Measurements from ENCODE around the gene CALU. TPM values are rescaled to one million over a fixed set of nuclear protein-coding genes. Genes with fewer than 3 reads are reported as not detected.

Gene CALU
- total RNA-seq, result 10 to 100 TPM; 27.5 to 41.7 TPM

GRCh38 chr7:128739048-128739962 is at the start of gene CALU:
TSS of gene CALU (plus strand) at chr7:128739359. CDS start at chr7:128748584, 9,225 bp downstream.
- Mint-ChIP-seq H3K27ac (peak within 1 kb of the TSS; percentile 93), H3K4me1 (peaks cover 20% of the 10 kb centered on the region), H3K27me3 (peaks cover 3% of the 10 kb centered on the region), H3K36me3 (ENCODE audit: low read depth) (peaks cover 19% of the 10 kb centered on the region), H3K9me3 (no peaks in the 10 kb centered on the region), H3K4me3 (peak within 1 kb of the TSS; percentile 93)
- peak; percentile 98 for ATAC-seq (replicated peaks)

- H3K4me1 Mint-ChIP-seq, result no peaks in the 10 kb centered on the region
- H3K4me3 Mint-ChIP-seq, result no peak overlapping the region
- peaks cover 15% of the 10 kb centered on the region for H3K27me3 Mint-ChIP-seq
- H3K36me3 Mint-ChIP-seq (ENCODE audit: low read depth), result no peaks in the 10 kb centered on the region
- H3K27ac Mint-ChIP-seq, result no peak overlapping the region
- no peak for ATAC-seq (replicated peaks)
- H3K9me3 Mint-ChIP-seq, result no peaks in the 10 kb centered on the region
Observed at GRCh38 chr7:128691227-128691626, 47.9 kb upstream of the CALU start.

GRCh38 chr7:128692623-128693270 is 46.4 kb upstream of the CALU start:
- no peaks in the 10 kb centered on the region for H3K4me1 Mint-ChIP-seq
- H3K36me3 Mint-ChIP-seq (ENCODE audit: low read depth), result no peaks in the 10 kb centered on the region
- H3K4me3 Mint-ChIP-seq, result no peak overlapping the region
- ATAC-seq (replicated peaks), result no peak
- no peaks in the 10 kb centered on the region for H3K9me3 Mint-ChIP-seq
- peaks cover 29% of the 10 kb centered on the region for H3K27me3 Mint-ChIP-seq
- no peak overlapping the region for H3K27ac Mint-ChIP-seq

GRCh38 chr7:128693373-128694015 is 45.7 kb upstream of the CALU start:
- H3K27ac Mint-ChIP-seq, result no peak overlapping the region
- H3K9me3 Mint-ChIP-seq, result no peaks in the 10 kb centered on the region
- H3K36me3 Mint-ChIP-seq (ENCODE audit: low read depth), result no peaks in the 10 kb centered on the region
- no peak for ATAC-seq (replicated peaks)
- H3K4me1 Mint-ChIP-seq, result no peaks in the 10 kb centered on the region
- H3K4me3 Mint-ChIP-seq, result no peak overlapping the region
- H3K27me3 Mint-ChIP-seq, result peaks cover 36% of the 10 kb centered on the region

GRCh38 chr7:128694738-128695137 is 44.4 kb upstream of the CALU start:
- H3K4me3 Mint-ChIP-seq, result no peak overlapping the region

GRCh38 chr7:128697302-128697905 is 41.8 kb upstream of the CALU start:
- Mint-ChIP-seq H3K4me3 (peak overlapping the region; percentile 65), H3K9me3 (no peaks in the 10 kb centered on the region), H3K36me3 (ENCODE audit: low read depth) (no peaks in the 10 kb centered on the region), H3K4me1 (no peaks in the 10 kb centered on the region), H3K27me3 (peaks cover 55% of the 10 kb centered on the region), H3K27ac (no peak overlapping the region)
- ATAC-seq (replicated peaks), result peak; percentile 51

More at GRCh38 chr7:128694738-128695137, 44.4 kb upstream of the CALU start:
- no peaks in the 10 kb centered on the region for H3K36me3 Mint-ChIP-seq (ENCODE audit: low read depth)
- no peak for ATAC-seq (replicated peaks)
- no peak overlapping the region for H3K27ac Mint-ChIP-seq
- H3K4me1 Mint-ChIP-seq, result no peaks in the 10 kb centered on the region
- no peaks in the 10 kb centered on the region for H3K9me3 Mint-ChIP-seq
- peaks cover 43% of the 10 kb centered on the region for H3K27me3 Mint-ChIP-seq

- no peaks in the 10 kb centered on the region for H3K9me3 Mint-ChIP-seq
- H3K27me3 Mint-ChIP-seq, result peaks cover 48% of the 10 kb centered on the region
- no peaks in the 10 kb centered on the region for H3K36me3 Mint-ChIP-seq (ENCODE audit: low read depth)
- H3K4me3 Mint-ChIP-seq, result no peak overlapping the region
- no peaks in the 10 kb centered on the region for H3K4me1 Mint-ChIP-seq
- no peak overlapping the region for H3K27ac Mint-ChIP-seq
- no peak for ATAC-seq (replicated peaks)
Observed at GRCh38 chr7:128699196-128699712, 39.9 kb upstream of the CALU start.

GRCh38 chr7:128699895-128700294 is 39.3 kb upstream of the CALU start:
- H3K27me3 Mint-ChIP-seq, result peaks cover 46% of the 10 kb centered on the region
- no peak overlapping the region for H3K27ac Mint-ChIP-seq
- no peak overlapping the region for H3K4me3 Mint-ChIP-seq
- H3K9me3 Mint-ChIP-seq, result no peaks in the 10 kb centered on the region
- H3K4me1 Mint-ChIP-seq, result no peaks in the 10 kb centered on the region
- no peak for ATAC-seq (replicated peaks)
- H3K36me3 Mint-ChIP-seq (ENCODE audit: low read depth), result no peaks in the 10 kb centered on the region

GRCh38 chr7:128701062-128701785 is 37.9 kb upstream of the CALU start:
- H3K4me1 Mint-ChIP-seq, result no peaks in the 10 kb centered on the region
- H3K9me3 Mint-ChIP-seq, result no peaks in the 10 kb centered on the region
- peaks cover 40% of the 10 kb centered on the region for H3K27me3 Mint-ChIP-seq
- no peaks in the 10 kb centered on the region for H3K36me3 Mint-ChIP-seq (ENCODE audit: low read depth)
- no peak overlapping the region for H3K4me3 Mint-ChIP-seq
- ATAC-seq (replicated peaks), result no peak
- no peak overlapping the region for H3K27ac Mint-ChIP-seq

- no peaks in the 10 kb centered on the region for H3K9me3 Mint-ChIP-seq
- H3K4me3 Mint-ChIP-seq, result no peak overlapping the region
- peaks cover 17% of the 10 kb centered on the region for H3K27me3 Mint-ChIP-seq
- no peaks in the 10 kb centered on the region for H3K36me3 Mint-ChIP-seq (ENCODE audit: low read depth)
- no peaks in the 10 kb centered on the region for H3K4me1 Mint-ChIP-seq
- H3K27ac Mint-ChIP-seq, result no peak overlapping the region
- peak; percentile 16 for ATAC-seq (replicated peaks)
Observed at GRCh38 chr7:128703609-128704241, 35.4 kb upstream of the CALU start.

GRCh38 chr7:128705891-128706333 is 33.2 kb upstream of the CALU start:
- H3K9me3 Mint-ChIP-seq, result no peaks in the 10 kb centered on the region
- ATAC-seq (replicated peaks), result no peak
- H3K36me3 Mint-ChIP-seq (ENCODE audit: low read depth), result no peaks in the 10 kb centered on the region
- no peak overlapping the region for H3K4me3 Mint-ChIP-seq
- peaks cover 5% of the 10 kb centered on the region for H3K27me3 Mint-ChIP-seq
- H3K27ac Mint-ChIP-seq, result no peak overlapping the region
- no peaks in the 10 kb centered on the region for H3K4me1 Mint-ChIP-seq

- Mint-ChIP-seq H3K4me3 (no peak overlapping the region), H3K4me1 (no peaks in the 10 kb centered on the region), H3K9me3 (no peaks in the 10 kb centered on the region), H3K27ac (no peak overlapping the region), H3K36me3 (ENCODE audit: low read depth) (no peaks in the 10 kb centered on the region), H3K27me3 (peaks cover 5% of the 10 kb centered on the region)
- ATAC-seq (replicated peaks), result no peak
Observed at GRCh38 chr7:128707752-128708151, 31.4 kb upstream of the CALU start.

GRCh38 chr7:128708235-128708634 is 30.9 kb upstream of the CALU start:
- no peak overlapping the region for H3K27ac Mint-ChIP-seq

More at GRCh38 chr7:128708235-128708634, 30.9 kb upstream of the CALU start:
- ATAC-seq (replicated peaks), result no peak
- no peaks in the 10 kb centered on the region for H3K36me3 Mint-ChIP-seq (ENCODE audit: low read depth)
- no peaks in the 10 kb centered on the region for H3K9me3 Mint-ChIP-seq
- H3K27me3 Mint-ChIP-seq, result peaks cover 5% of the 10 kb centered on the region
- H3K4me1 Mint-ChIP-seq, result no peaks in the 10 kb centered on the region
- no peak overlapping the region for H3K4me3 Mint-ChIP-seq
